ENCODE measurements around the gene IP6K1.

GRCh38 chr3:49787182-49787464 is 781 bp upstream of the IP6K1 start:
- TF ChIP-seq, protein P1, sequence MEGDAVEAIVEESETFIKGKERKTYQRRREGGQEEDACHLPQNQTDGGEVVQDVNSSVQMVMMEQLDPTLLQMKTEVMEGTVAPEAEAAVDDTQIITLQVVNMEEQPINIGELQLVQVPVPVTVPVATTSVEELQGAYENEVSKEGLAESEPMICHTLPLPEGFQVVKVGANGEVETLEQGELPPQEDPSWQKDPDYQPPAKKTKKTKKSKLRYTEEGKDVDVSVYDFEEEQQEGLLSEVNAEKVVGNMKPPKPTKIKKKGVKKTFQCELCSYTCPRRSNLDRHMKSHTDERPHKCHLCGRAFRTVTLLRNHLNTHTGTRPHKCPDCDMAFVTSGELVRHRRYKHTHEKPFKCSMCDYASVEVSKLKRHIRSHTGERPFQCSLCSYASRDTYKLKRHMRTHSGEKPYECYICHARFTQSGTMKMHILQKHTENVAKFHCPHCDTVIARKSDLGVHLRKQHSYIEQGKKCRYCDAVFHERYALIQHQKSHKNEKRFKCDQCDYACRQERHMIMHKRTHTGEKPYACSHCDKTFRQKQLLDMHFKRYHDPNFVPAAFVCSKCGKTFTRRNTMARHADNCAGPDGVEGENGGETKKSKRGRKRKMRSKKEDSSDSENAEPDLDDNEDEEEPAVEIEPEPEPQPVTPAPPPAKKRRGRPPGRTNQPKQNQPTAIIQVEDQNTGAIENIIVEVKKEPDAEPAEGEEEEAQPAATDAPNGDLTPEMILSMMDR (IDR thresholded peaks at IDR 0.05; ENCODE audit: borderline replicate concordance, extremely low read depth, low read length, poor library complexity, severe bottlenecking), result no peak
- no peak for TF ChIP-seq EZH2 (IDR thresholded peaks at IDR 0.05; ENCODE audit: borderline replicate concordance, low read depth, low read length, severe bottlenecking)
